ENCODE measurements around the gene PAX9. TPM values are rescaled to one million over a fixed set of nuclear protein-coding genes. Genes with fewer than 3 reads are reported as not detected.

Gene PAX9
- total and polyA plus RNA-seq, 2 donors (not counting 1 experiment from before 2014, with no cell fraction given), result not detected

- peaks cover 9 to 29% of the 10 kb centered on the region in 2 donors for H3K4me1 ChIP-seq (ENCODE audit: control insufficient read depth in 2 of 2, insufficient read depth in 2 of 2, low read length in 2 of 2)
- ChIA-PET POLR2A (no interaction called here), CTCF (no interaction called here)
- peaks cover 0 to 89% (median 60%) of the 10 kb centered on the region in 4 experiments for H3K27me3 ChIP-seq (replicated peaks in 1 of 4; ENCODE audit: control extremely low read depth in 1 of 4, control insufficient read depth in 3 of 4, insufficient read depth in 4 of 4, low read length in 3 of 4)
- no peaks in the 10 kb centered on the region for H3K79me2 ChIP-seq (ENCODE audit: control insufficient read depth, insufficient read depth, low read length)
- no peak for DNase-seq
- H3K9ac ChIP-seq (ENCODE audit: low read length), result no peak overlapping the region
- intact Hi-C loops (cut with micrococcal nuclease), result no loop called here
- no peak overlapping the region for H2AFZ ChIP-seq (ENCODE audit: insufficient read depth, low read depth, low read length, poor library complexity, severe bottlenecking)
- WGBS (ENCODE audit: insufficient coverage), result 15% methylated on average over 71 of the region's 71 CpGs
- Mint-ChIP-seq H3K27ac (no peak overlapping the region), H3K4me3 (peak overlapping the region; percentile 44), H3K9me3 (ENCODE audit: insufficient read depth) (no peaks in the 10 kb centered on the region), H3K27me3 (peaks cover 70% of the 10 kb centered on the region), H3K4me1 (peaks cover 24% of the 10 kb centered on the region)
- H3K36me3 ChIP-seq (replicated peaks in 1 of 2; ENCODE audit: control extremely low read depth in 1 of 2, control insufficient read depth in 1 of 2, extremely low read depth in 1 of 2, insufficient read depth in 2 of 2, low read length in 1 of 2), result no peaks in the 10 kb centered on the region
- no peak for TF ChIP-seq CTCF (IDR thresholded peaks at IDR 0.05)
- TF ChIP-seq EZH2 (IDR thresholded peaks at IDR 0.05; ENCODE audit: borderline replicate concordance, insufficient read depth, low read depth, low read length, poor library complexity, severe bottlenecking), result no peak
- H3K4me3 ChIP-seq (ENCODE audit: control extremely low read depth in 1 of 5, extremely low read depth in 1 of 5, insufficient read depth in 1 of 5, low read depth in 2 of 5, low read length in 4 of 5), result no peak overlapping the region
- no peak overlapping the region for H3K27ac ChIP-seq (ENCODE audit: low read length in 2 of 2)
- peak overlapping the region; percentile 11 for H3K4me2 ChIP-seq (replicated peaks; ENCODE audit: low read depth, low read length, poor library complexity, severe bottlenecking)
- H3K9me3 ChIP-seq (ENCODE audit: control extremely low read depth in 1 of 3, control insufficient read depth in 2 of 3, insufficient read depth in 1 of 3, low read length in 2 of 3), result peaks cover 0 to 61% (median under 1%) of the 10 kb centered on the region in 3 donors
- no peak for ATAC-seq (ENCODE audit: low read depth)
- H4K20me1 ChIP-seq (ENCODE audit: control insufficient read depth, insufficient read depth, low read length, poor library complexity, severe bottlenecking), result no peaks in the 10 kb centered on the region
Measured at GRCh38 chr14:36662543-36663403, 1.1 kb downstream of the PAX9 start.
